ENCODE results near the gene LTF. TPM values are rescaled to one million over a fixed set of nuclear protein-coding genes. Genes with fewer than 3 reads are reported as not detected.

The LTF gene
- total and polyA plus RNA-seq, 2 donors (not counting 1 experiment from before 2014, with no cell fraction given) = 0.22 TPM; not detected in 1

GRCh38 chr3:46409739-46410489 lies 54.8 kb downstream of the LTF start:
- H3K9me3 ChIP-seq (ENCODE audit: control extremely low read depth in 1 of 3, control insufficient read depth in 2 of 3, insufficient read depth in 1 of 3, low read length in 2 of 3) = peaks cover 0 to 5% (median 0%) of the 10 kb centered on the region in 3 donors
- TF ChIP-seq, protein P1, sequence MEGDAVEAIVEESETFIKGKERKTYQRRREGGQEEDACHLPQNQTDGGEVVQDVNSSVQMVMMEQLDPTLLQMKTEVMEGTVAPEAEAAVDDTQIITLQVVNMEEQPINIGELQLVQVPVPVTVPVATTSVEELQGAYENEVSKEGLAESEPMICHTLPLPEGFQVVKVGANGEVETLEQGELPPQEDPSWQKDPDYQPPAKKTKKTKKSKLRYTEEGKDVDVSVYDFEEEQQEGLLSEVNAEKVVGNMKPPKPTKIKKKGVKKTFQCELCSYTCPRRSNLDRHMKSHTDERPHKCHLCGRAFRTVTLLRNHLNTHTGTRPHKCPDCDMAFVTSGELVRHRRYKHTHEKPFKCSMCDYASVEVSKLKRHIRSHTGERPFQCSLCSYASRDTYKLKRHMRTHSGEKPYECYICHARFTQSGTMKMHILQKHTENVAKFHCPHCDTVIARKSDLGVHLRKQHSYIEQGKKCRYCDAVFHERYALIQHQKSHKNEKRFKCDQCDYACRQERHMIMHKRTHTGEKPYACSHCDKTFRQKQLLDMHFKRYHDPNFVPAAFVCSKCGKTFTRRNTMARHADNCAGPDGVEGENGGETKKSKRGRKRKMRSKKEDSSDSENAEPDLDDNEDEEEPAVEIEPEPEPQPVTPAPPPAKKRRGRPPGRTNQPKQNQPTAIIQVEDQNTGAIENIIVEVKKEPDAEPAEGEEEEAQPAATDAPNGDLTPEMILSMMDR (IDR thresholded peaks at IDR 0.05) = no peak
- no peak for TF ChIP-seq EZH2 (IDR thresholded peaks at IDR 0.05; ENCODE audit: borderline replicate concordance, insufficient read depth, low read depth, low read length, poor library complexity, severe bottlenecking)
- Mint-ChIP-seq H3K27me3 (no peaks in the 10 kb centered on the region), H3K9me3 (ENCODE audit: insufficient read depth) (no peaks in the 10 kb centered on the region), H3K4me3 (no peak overlapping the region), H3K4me1 (peaks cover 35% of the 10 kb centered on the region), H3K27ac (no peak overlapping the region)
- H4K20me1 ChIP-seq (ENCODE audit: control insufficient read depth, insufficient read depth, low read length, poor library complexity, severe bottlenecking) = no peaks in the 10 kb centered on the region
- H3K36me3 ChIP-seq (replicated peaks in 1 of 2; ENCODE audit: control extremely low read depth in 1 of 2, control insufficient read depth in 1 of 2, extremely low read depth in 1 of 2, insufficient read depth in 2 of 2, low read length in 1 of 2) = no peaks in the 10 kb centered on the region
- H3K4me3 ChIP-seq (ENCODE audit: control extremely low read depth in 1 of 5, extremely low read depth in 1 of 5, insufficient read depth in 1 of 5, low read depth in 2 of 5, low read length in 4 of 5) = no peak overlapping the region
- no peak overlapping the region for H2AFZ ChIP-seq (ENCODE audit: insufficient read depth, low read depth, low read length, poor library complexity, severe bottlenecking)
- ChIA-PET CTCF (no interaction called here), POLR2A (no interaction called here)
- no peak overlapping the region for H3K27ac ChIP-seq (ENCODE audit: low read length in 2 of 2)
- no peak overlapping the region for H3K9ac ChIP-seq (ENCODE audit: low read length)
- ATAC-seq (ENCODE audit: low read depth) = no peak
- H3K79me2 ChIP-seq (ENCODE audit: control insufficient read depth, insufficient read depth, low read length) = no peaks in the 10 kb centered on the region
- intact Hi-C loops (cut with micrococcal nuclease) = no loop called here
- no peak overlapping the region for H3K4me2 ChIP-seq (replicated peaks; ENCODE audit: low read depth, low read length, poor library complexity, severe bottlenecking)
- H3K4me1 ChIP-seq (ENCODE audit: control insufficient read depth in 2 of 2, insufficient read depth in 2 of 2, low read length in 2 of 2) = peaks cover 27 to 30% of the 10 kb centered on the region in 2 donors
- WGBS (ENCODE audit: insufficient coverage) = 94% methylated on average over 7 of the region's 9 CpGs
- peaks cover 0 to 3% (median 0%) of the 10 kb centered on the region in 4 experiments for H3K27me3 ChIP-seq (replicated peaks in 1 of 4; ENCODE audit: control extremely low read depth in 1 of 4, control insufficient read depth in 3 of 4, insufficient read depth in 4 of 4, low read length in 3 of 4)
- DNase-seq = no peak

GRCh38 chr3:46408853-46409252 lies 55.9 kb downstream of the LTF start:
- no peaks in the 10 kb centered on the region for H3K27me3 Mint-ChIP-seq
- ChIA-PET CTCF (no interaction called here), POLR2A (interaction anchor here (0.6 kb wide), 1 partner anchor 26 kb away, joined by 3 read pairs; no protein-coding TSS in a partner anchor)
- DNase-seq (no peak), ATAC-seq (ENCODE audit: low read depth) (no peak)
- H3K27ac ChIP-seq (ENCODE audit: low read length in 2 of 2) = no peak overlapping the region
- H3K9me3 Mint-ChIP-seq (ENCODE audit: insufficient read depth) = no peaks in the 10 kb centered on the region
- H3K36me3 ChIP-seq (replicated peaks in 1 of 2; ENCODE audit: control extremely low read depth in 1 of 2, control insufficient read depth in 1 of 2, extremely low read depth in 1 of 2, insufficient read depth in 2 of 2, low read length in 1 of 2) = no peaks in the 10 kb centered on the region
- H3K4me2 ChIP-seq (replicated peaks; ENCODE audit: low read depth, low read length, poor library complexity, severe bottlenecking) = no peak overlapping the region
- H3K4me3 ChIP-seq (ENCODE audit: control extremely low read depth in 1 of 5, extremely low read depth in 1 of 5, insufficient read depth in 1 of 5, low read depth in 2 of 5, low read length in 4 of 5) = no peak overlapping the region
- peaks cover 0 to 5% (median 0%) of the 10 kb centered on the region in 3 donors for H3K9me3 ChIP-seq (ENCODE audit: control extremely low read depth in 1 of 3, control insufficient read depth in 2 of 3, insufficient read depth in 1 of 3, low read length in 2 of 3)
- no peak overlapping the region for H3K4me3 Mint-ChIP-seq
- H3K4me1 ChIP-seq (ENCODE audit: control insufficient read depth in 2 of 2, insufficient read depth in 2 of 2, low read length in 2 of 2) = peaks cover 27 to 30% of the 10 kb centered on the region in 2 donors
- H4K20me1 ChIP-seq (ENCODE audit: control insufficient read depth, insufficient read depth, low read length, poor library complexity, severe bottlenecking) = no peaks in the 10 kb centered on the region
- H3K27ac Mint-ChIP-seq = no peak overlapping the region
- H3K79me2 ChIP-seq (ENCODE audit: control insufficient read depth, insufficient read depth, low read length) = no peaks in the 10 kb centered on the region
- 100% methylated on average over 3 of the region's 7 CpGs for WGBS (ENCODE audit: insufficient coverage)
- H2AFZ ChIP-seq (ENCODE audit: insufficient read depth, low read depth, low read length, poor library complexity, severe bottlenecking) = no peak overlapping the region
- intact Hi-C loops (cut with micrococcal nuclease) = no loop called here
- TF ChIP-seq EZH2 (IDR thresholded peaks at IDR 0.05; ENCODE audit: borderline replicate concordance, insufficient read depth, low read depth, low read length, poor library complexity, severe bottlenecking) = no peak
- TF ChIP-seq, protein P1 (IDR thresholded peaks at IDR 0.05) = no peak
- no peaks in the 10 kb centered on the region for H3K27me3 ChIP-seq (replicated peaks in 1 of 4; ENCODE audit: control extremely low read depth in 1 of 4, control insufficient read depth in 3 of 4, insufficient read depth in 4 of 4, low read length in 3 of 4)
- peaks cover 35% of the 10 kb centered on the region for H3K4me1 Mint-ChIP-seq
- H3K9ac ChIP-seq (ENCODE audit: low read length) = no peak overlapping the region
